CD4-positive, alpha-beta memory T cell (primary cell): ENCODE results near the gene ZEB2. TPM values are rescaled to one million over a fixed set of nuclear protein-coding genes. Genes with fewer than 3 reads are reported as not detected.

ENCODE experiments used
- CTCF ChIA-PET: fragments of 350-600 bp; sonication (Branson Sonifier 250); formaldehyde crosslinking; loops from one replicate; lab custom pipeline; 2021; ENCODE audit warnings: inconsistent platforms; ENCODE audit not compliant: partially characterized antibody; lab: Charles Lee
- POLR2A ChIA-PET: fragments of 350-600 bp; sonication (Branson Sonifier 250); formaldehyde crosslinking; loops from one replicate; lab custom pipeline; 2021; ENCODE audit not compliant: partially characterized antibody; lab: Charles Lee
- DNase-seq, 5 donors: peaks; one replicate each; pipeline versions ENCODE4 v3.0.0 to v3.0.0-alpha.2; 2020 to 2022; ENCODE audit warnings: mixed read lengths in 1 of 5
- H3K27ac ChIP-seq: one replicate; pipeline ENCODE4 v1.7.0; 2013; ENCODE audit warnings: low read depth, low read length
- H3K27me3 ChIP-seq: 2 replicates; pipeline ENCODE4 v1.7.0; 2013; ENCODE audit warnings: mild to moderate bottlenecking, low read length, moderate library complexity; ENCODE audit not compliant: insufficient read depth
- H3K36me3 ChIP-seq: 2 replicates; pipeline ENCODE4 v1.7.0; 2013; ENCODE audit warnings: mild to moderate bottlenecking, low read length, moderate library complexity; ENCODE audit not compliant: insufficient read depth
- H3K4me1 ChIP-seq: 2 replicates; pipeline ENCODE4 v1.7.0; 2013; ENCODE audit warnings: mild to moderate bottlenecking, low read length, moderate library complexity; ENCODE audit not compliant: insufficient read depth
- H3K4me3 ChIP-seq, 2 donors: one replicate each; pipeline ENCODE4 v1.7.0; 2013; ENCODE audit warnings: low read length in 2 of 2, mild to moderate bottlenecking in 1 of 2
- H3K9me3 ChIP-seq, 2 donors: one replicate each; pipeline ENCODE4 v1.7.0; 2013; ENCODE audit warnings: low read length in 2 of 2, control low read depth in 1 of 2; ENCODE audit not compliant: control insufficient read depth in 1 of 2
- H3K27ac Mint-ChIP-seq, 7 donors: one replicate each; pipeline ENCODE4 v1.8.0; 2020 to 2021; ENCODE audit warnings: mixed read lengths in 7 of 7, mild to moderate bottlenecking in 6 of 7, inconsistent platforms in 3 of 7, moderate library complexity in 3 of 7
- H3K27me3 Mint-ChIP-seq, 2 donors: one replicate each; pipeline ENCODE4 v1.8.0; 2020 to 2021; ENCODE audit warnings: mixed read lengths in 2 of 2
- H3K36me3 Mint-ChIP-seq, 2 donors: one replicate each; pipeline ENCODE4 v1.8.0; 2020 to 2021; ENCODE audit warnings: mixed read lengths in 2 of 2, inconsistent platforms in 1 of 2, mild to moderate bottlenecking in 1 of 2
- H3K4me1 Mint-ChIP-seq, 4 donors: one replicate each; pipeline ENCODE4 v1.8.0; 2020 to 2021; ENCODE audit warnings: mixed read lengths in 4 of 4, mild to moderate bottlenecking in 1 of 4
- H3K4me3 Mint-ChIP-seq, 8 donors: one replicate each; pipeline ENCODE4 v1.8.0; 2020 to 2021; ENCODE audit warnings: mixed read lengths in 8 of 8, mild to moderate bottlenecking in 7 of 8, moderate library complexity in 6 of 8, inconsistent platforms in 3 of 8
- H3K9me3 Mint-ChIP-seq, 8 donors: one replicate each; pipeline ENCODE4 v1.8.0; 2020 to 2021; ENCODE audit warnings: mixed read lengths in 8 of 8, mild to moderate bottlenecking in 5 of 8, inconsistent platforms in 3 of 8, moderate library complexity in 1 of 8
- intact Hi-C: fragments of 100-400 bp; cut with micrococcal nuclease; formaldehyde crosslinking; loops from one replicate; pipeline ENCODE4 v1.15.1; 2023
- polyA plus RNA-seq, 2 donors: library from polyadenylated mRNA; unstranded; fragments of 300-500 nt; fragmentation: Illumina TruSeq; gene quantifications; one replicate each; pipeline ENCODE4 v1.2.3, GENCODE V29; 2021
- total RNA-seq, 2 experiments: library from RNA; stranded (reverse); gene quantifications; one replicate each; pipeline ENCODE4 v1.2.3, GENCODE V29; 2021

The ZEB2 gene
- total and polyA plus RNA-seq, 4 experiments from 2014 or later: 0.83 to 5.2 (median 2.6) TPM

DNA sequence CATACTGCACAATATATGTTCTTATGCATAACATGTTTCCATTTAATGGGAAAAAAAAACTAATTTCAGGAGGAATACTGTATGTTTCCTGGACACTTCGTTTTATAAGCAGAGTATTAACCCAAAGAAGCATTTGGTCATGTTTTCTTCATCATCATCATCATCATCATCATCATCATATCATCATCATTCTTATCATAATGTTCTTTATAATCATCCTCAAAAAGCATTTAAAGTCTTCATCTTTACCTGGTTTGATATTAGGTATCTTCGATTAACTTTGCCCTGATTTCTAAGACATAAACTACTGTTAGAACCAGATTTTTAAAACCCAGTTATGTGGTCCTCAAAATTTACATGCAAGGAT lies 47.9 kb downstream of the ZEB2 start:
- no peak overlapping the region for H3K4me3 Mint-ChIP-seq
- H3K4me3 ChIP-seq: no peak overlapping the region
- H3K9me3 ChIP-seq: no peaks in the 10 kb centered on the region
- ChIA-PET CTCF (no interaction called here), POLR2A (no interaction called here)
- peaks cover 1 to 5% of the 10 kb centered on the region in 2 donors for H3K27me3 Mint-ChIP-seq
- H3K27me3 ChIP-seq: no peaks in the 10 kb centered on the region
- intact Hi-C loops: no loop called here
- H3K4me1 Mint-ChIP-seq: peaks cover 0 to 4% (median 0%) of the 10 kb centered on the region in 4 donors
- no peak for DNase-seq
- H3K27ac ChIP-seq: no peak overlapping the region
- no peaks in the 10 kb centered on the region for H3K9me3 Mint-ChIP-seq
- no peaks in the 10 kb centered on the region for H3K4me1 ChIP-seq
- no peaks in the 10 kb centered on the region for H3K36me3 ChIP-seq
- no peak overlapping the region for H3K27ac Mint-ChIP-seq
- no peaks in the 10 kb centered on the region for H3K36me3 Mint-ChIP-seq

GRCh38 chr2:144471305-144472045 lies 48.4 kb downstream of the ZEB2 start:
- CTCF ChIA-PET: no interaction called here

DNA sequence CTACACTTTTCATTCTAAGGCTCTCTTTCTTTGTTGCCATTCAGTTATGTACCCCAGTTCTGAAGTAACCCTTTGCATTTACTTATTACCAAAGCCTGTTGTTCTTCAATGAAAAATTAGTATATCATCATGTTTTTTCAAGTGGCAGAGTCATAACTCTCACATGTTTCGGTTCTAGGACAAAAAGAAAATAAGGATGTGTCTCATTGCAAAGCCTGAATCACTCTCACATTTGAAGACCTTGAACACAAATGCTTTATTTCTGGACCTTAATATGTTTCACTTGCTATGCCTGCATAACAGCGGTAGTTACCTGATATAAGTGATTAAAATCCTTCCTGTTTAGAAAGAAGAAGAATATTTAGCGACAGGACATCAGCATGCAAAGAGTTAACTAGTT lies 49.1 kb downstream of the ZEB2 start:
- Histone ChIP-seq H3K27me3 (no peaks in the 10 kb centered on the region), H3K4me3 (no peak overlapping the region), H3K4me1 (no peaks in the 10 kb centered on the region), H3K9me3 (no peaks in the 10 kb centered on the region), H3K36me3 (no peaks in the 10 kb centered on the region), H3K27ac (no peak overlapping the region)
- H3K4me1 Mint-ChIP-seq: peaks cover 0 to 4% (median 0%) of the 10 kb centered on the region in 4 donors
- no peak for DNase-seq
- intact Hi-C loops: no loop called here
- CTCF ChIA-PET: no interaction called here
- H3K27me3 Mint-ChIP-seq: peaks cover 1 to 7% of the 10 kb centered on the region in 2 donors
- H3K4me3 Mint-ChIP-seq: no peak overlapping the region
- H3K36me3 Mint-ChIP-seq: no peaks in the 10 kb centered on the region
- H3K9me3 Mint-ChIP-seq: no peaks in the 10 kb centered on the region
- no peak overlapping the region for H3K27ac Mint-ChIP-seq
- POLR2A ChIA-PET: no interaction called here

More at GRCh38 chr2:144471305-144472045, 48.4 kb downstream of the ZEB2 start:
- Histone ChIP-seq H3K4me3 (no peak overlapping the region), H3K27ac (no peak overlapping the region), H3K27me3 (no peaks in the 10 kb centered on the region), H3K9me3 (no peaks in the 10 kb centered on the region), H3K36me3 (no peaks in the 10 kb centered on the region), H3K4me1 (no peaks in the 10 kb centered on the region)
- H3K27me3 Mint-ChIP-seq: peaks cover 1 to 5% of the 10 kb centered on the region in 2 donors
- POLR2A ChIA-PET: no interaction called here
- no peak overlapping the region for H3K4me3 Mint-ChIP-seq
- no peaks in the 10 kb centered on the region for H3K9me3 Mint-ChIP-seq
- intact Hi-C loops: no loop called here
- no peak for DNase-seq
- H3K27ac Mint-ChIP-seq: no peak overlapping the region
- peaks cover 0 to 4% (median 0%) of the 10 kb centered on the region in 4 donors for H3K4me1 Mint-ChIP-seq
- H3K36me3 Mint-ChIP-seq: no peaks in the 10 kb centered on the region

GRCh38 chr2:144470334-144470733 lies 49.6 kb downstream of the ZEB2 start:
- no peaks in the 10 kb centered on the region for H3K36me3 ChIP-seq
- no peak overlapping the region for H3K27ac Mint-ChIP-seq
- POLR2A ChIA-PET: no interaction called here
- intact Hi-C loops: no loop called here
- no peaks in the 10 kb centered on the region for H3K36me3 Mint-ChIP-seq
- H3K27me3 Mint-ChIP-seq: peaks cover 1 to 7% of the 10 kb centered on the region in 2 donors
- CTCF ChIA-PET: no interaction called here
- H3K9me3 ChIP-seq: no peaks in the 10 kb centered on the region
- H3K27me3 ChIP-seq: no peaks in the 10 kb centered on the region
- no peak for DNase-seq
- no peak overlapping the region for H3K4me3 ChIP-seq
- peaks cover 0 to 4% (median 0%) of the 10 kb centered on the region in 4 donors for H3K4me1 Mint-ChIP-seq
- H3K9me3 Mint-ChIP-seq: no peaks in the 10 kb centered on the region
- no peak overlapping the region for H3K27ac ChIP-seq
- H3K4me3 Mint-ChIP-seq: no peak overlapping the region
- no peaks in the 10 kb centered on the region for H3K4me1 ChIP-seq

DNA sequence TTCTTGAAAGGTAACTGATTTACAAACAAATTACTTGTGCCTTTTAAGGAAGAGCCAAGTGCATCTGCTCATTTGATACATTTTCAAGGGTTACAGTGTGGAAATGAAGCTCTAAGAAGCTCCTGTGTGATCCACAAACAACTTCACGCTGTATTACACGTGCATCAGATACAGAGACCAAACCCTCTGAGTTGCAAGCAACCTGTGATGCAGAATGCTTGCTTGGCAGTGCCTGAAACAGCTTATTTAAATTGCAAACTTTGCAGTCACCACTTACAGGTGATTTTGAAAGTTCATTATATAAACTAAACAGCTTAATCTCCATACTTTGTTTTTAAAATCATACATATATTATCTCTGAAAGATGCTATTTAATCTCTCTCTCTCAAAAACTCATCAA lies 50.1 kb downstream of the ZEB2 start:
- H3K27ac Mint-ChIP-seq: no peak overlapping the region
- intact Hi-C loops: no loop called here
- CTCF ChIA-PET: no interaction called here

DNA sequence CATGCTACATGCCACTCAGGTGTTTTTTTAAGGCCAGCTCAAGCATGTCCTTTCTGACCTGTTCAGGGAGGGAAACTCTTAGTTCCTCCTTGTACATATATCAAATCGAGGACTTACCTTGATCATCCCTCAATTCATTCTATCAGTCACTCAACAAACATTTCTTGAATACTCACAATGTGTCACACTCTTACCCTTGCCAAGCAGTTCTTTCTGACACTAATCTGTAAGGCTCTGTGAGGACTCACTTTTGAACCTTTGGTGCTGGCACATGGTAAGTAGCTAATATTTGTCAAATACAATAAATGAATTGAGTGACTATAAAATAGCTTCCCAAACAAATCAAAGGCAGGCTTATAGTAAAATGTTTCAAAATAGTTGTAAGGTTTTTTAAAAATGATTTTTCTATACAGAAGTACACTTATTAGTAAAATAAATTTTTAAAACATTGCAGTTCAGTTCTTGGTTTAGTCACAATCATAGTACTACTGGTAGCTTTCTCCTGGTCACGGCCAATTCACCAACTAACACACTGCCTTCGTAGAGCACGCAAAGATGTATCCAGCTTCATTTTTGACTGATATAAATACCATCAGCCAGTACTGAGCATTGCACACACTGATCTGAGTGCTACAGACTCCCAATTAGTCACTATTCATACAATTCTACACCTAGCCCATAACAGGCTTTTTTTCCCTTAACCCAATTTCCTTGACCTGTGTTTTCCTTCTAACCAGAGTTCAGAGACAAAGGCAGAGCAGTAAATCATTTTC lies 50.9 kb downstream of the ZEB2 start:
- H3K27ac ChIP-seq: no peak overlapping the region
- H3K4me1 ChIP-seq: no peaks in the 10 kb centered on the region
- Mint-ChIP-seq H3K36me3 (no peaks in the 10 kb centered on the region), H3K9me3 (no peaks in the 10 kb centered on the region), H3K27ac (no peak overlapping the region), H3K4me3 (no peak overlapping the region), H3K4me1 (peaks cover 0 to 4% (median 0%) of the 10 kb centered on the region in 4 donors), H3K27me3 (peaks cover 1 to 7% of the 10 kb centered on the region in 2 donors)
- no peak overlapping the region for H3K4me3 ChIP-seq
- H3K36me3 ChIP-seq: no peaks in the 10 kb centered on the region
- CTCF ChIA-PET: no interaction called here
- no peaks in the 10 kb centered on the region for H3K27me3 ChIP-seq
- no peak for DNase-seq
- no peaks in the 10 kb centered on the region for H3K9me3 ChIP-seq
- POLR2A ChIA-PET: no interaction called here
- intact Hi-C loops: no loop called here

More for the DNA sequence above, 50.1 kb downstream of the ZEB2 start:
- H3K36me3 ChIP-seq: no peaks in the 10 kb centered on the region
- H3K27ac ChIP-seq: no peak overlapping the region
- H3K36me3 Mint-ChIP-seq: no peaks in the 10 kb centered on the region
- no peaks in the 10 kb centered on the region for H3K9me3 ChIP-seq
- no peaks in the 10 kb centered on the region for H3K9me3 Mint-ChIP-seq
- H3K4me1 Mint-ChIP-seq: peaks cover 0 to 4% (median 0%) of the 10 kb centered on the region in 4 donors
- H3K4me1 ChIP-seq: no peaks in the 10 kb centered on the region
- POLR2A ChIA-PET: no interaction called here
- H3K4me3 ChIP-seq: no peak overlapping the region
- no peak overlapping the region for H3K4me3 Mint-ChIP-seq
- H3K27me3 ChIP-seq: no peaks in the 10 kb centered on the region
- peaks cover 1 to 7% of the 10 kb centered on the region in 2 donors for H3K27me3 Mint-ChIP-seq
- no peak for DNase-seq

- ChIA-PET CTCF (no interaction called here), POLR2A (no interaction called here)
- H3K36me3 Mint-ChIP-seq: no peaks in the 10 kb centered on the region
- H3K9me3 ChIP-seq: no peaks in the 10 kb centered on the region
- no peaks in the 10 kb centered on the region for H3K9me3 Mint-ChIP-seq
- H3K4me1 Mint-ChIP-seq: peaks cover 0 to 4% (median 0%) of the 10 kb centered on the region in 4 donors
- H3K27ac Mint-ChIP-seq: no peak overlapping the region
- no peaks in the 10 kb centered on the region for H3K4me1 ChIP-seq
- H3K27ac ChIP-seq: no peak overlapping the region
- no peaks in the 10 kb centered on the region for H3K36me3 ChIP-seq
- no peak overlapping the region for H3K4me3 Mint-ChIP-seq
- peaks cover 1 to 7% of the 10 kb centered on the region in 2 donors for H3K27me3 Mint-ChIP-seq
- H3K4me3 ChIP-seq: no peak overlapping the region
- H3K27me3 ChIP-seq: no peaks in the 10 kb centered on the region
- DNase-seq: no peak
- intact Hi-C loops: no loop called here
Observed at GRCh38 chr2:144467502-144468137, 52.3 kb downstream of the ZEB2 start.
